ENCODE measurements around the gene RASSF3. TPM values are rescaled to one million over a fixed set of nuclear protein-coding genes. Genes with fewer than 3 reads are reported as not detected.

Gene RASSF3
- total RNA-seq, 4 donors from 2014 or later, result 5.2 to 11.5 (median 7.0) TPM

- Histone ChIP-seq H3K36me3 (no peaks in the 10 kb centered on the region), H3K27me3 (no peaks in the 10 kb centered on the region), H3K9me3 (no peaks in the 10 kb centered on the region), H3K4me1 (peaks cover 9 to 10% of the 10 kb centered on the region in 2 donors), H3K27ac (peak overlapping the region in 2 of 4 donors; percentile 18 to 47), H3K4me3 (no peak overlapping the region)
- ATAC-seq (no peak), DNase-seq (no peak)
- in situ Hi-C loops (cut with MboI; ENCODE audit: low sequenced_read_pairs in 4 of 4), result no loop called here
- TF ChIP-seq CTCF (IDR thresholded peaks at IDR 0.05 in 4 of 5, conservative IDR thresholded peaks at IDR 0.05 in 1 of 5) (no peak), POLR2A (IDR thresholded peaks at IDR 0.05) (no peak)
- intact Hi-C loops (cut with DNase I; ENCODE audit: low total_unique reads), result no loop called here
Measured at GRCh38 chr12:64616201-64616600, 5.9 kb downstream of the RASSF3 start.

GRCh38 chr12:64618953-64619590 is 8.8 kb downstream of the RASSF3 start:
- in situ Hi-C loops (cut with MboI; ENCODE audit: low sequenced_read_pairs in 4 of 4), result no loop called here
- no peaks in the 10 kb centered on the region for H3K9me3 ChIP-seq
- ATAC-seq (peak in 1 of 2 donors; percentile 21), DNase-seq (no peak)
- peaks cover 0 to 6% of the 10 kb centered on the region in 2 donors for H3K4me1 ChIP-seq
- no peak overlapping the region for H3K4me3 ChIP-seq
- no peak for TF ChIP-seq CTCF (IDR thresholded peaks at IDR 0.05 in 4 of 5, conservative IDR thresholded peaks at IDR 0.05 in 1 of 5)
- no peak for TF ChIP-seq POLR2A (IDR thresholded peaks at IDR 0.05)
- no peak overlapping the region for H3K27ac ChIP-seq
- intact Hi-C loops (cut with DNase I; ENCODE audit: low total_unique reads), result no loop called here
- H3K27me3 ChIP-seq, result no peaks in the 10 kb centered on the region
- H3K36me3 ChIP-seq, result no peaks in the 10 kb centered on the region

- Histone ChIP-seq H3K27ac (no peak overlapping the region), H3K9me3 (no peaks in the 10 kb centered on the region), H3K4me3 (no peak overlapping the region), H3K36me3 (no peaks in the 10 kb centered on the region), H3K27me3 (no peaks in the 10 kb centered on the region), H3K4me1 (peaks cover 6 to 20% of the 10 kb centered on the region in 2 donors)
- intact Hi-C loops (cut with DNase I; ENCODE audit: low total_unique reads), result no loop called here
- DNase-seq (no peak), ATAC-seq (no peak)
- in situ Hi-C loops (cut with MboI; ENCODE audit: low sequenced_read_pairs in 4 of 4), result no loop called here
- TF ChIP-seq POLR2A (IDR thresholded peaks at IDR 0.05) (no peak), CTCF (IDR thresholded peaks at IDR 0.05 in 4 of 5, conservative IDR thresholded peaks at IDR 0.05 in 1 of 5) (no peak)
Measured at GRCh38 chr12:64621257-64621942, 11.1 kb downstream of the RASSF3 start.

GRCh38 chr12:64624035-64624434 is 13.7 kb downstream of the RASSF3 start:
- peaks cover 9 to 28% of the 10 kb centered on the region in 2 donors for H3K4me1 ChIP-seq
- in situ Hi-C loops (cut with MboI; ENCODE audit: low sequenced_read_pairs in 4 of 4) (no loop called here), intact Hi-C loops (cut with DNase I; ENCODE audit: low total_unique reads) (no loop called here)

More at GRCh38 chr12:64624035-64624434, 13.7 kb downstream of the RASSF3 start:
- Histone ChIP-seq H3K27me3 (no peaks in the 10 kb centered on the region), H3K27ac (no peak overlapping the region), H3K9me3 (no peaks in the 10 kb centered on the region), H3K36me3 (no peaks in the 10 kb centered on the region), H3K4me3 (no peak overlapping the region)
- DNase-seq, result no peak
- ATAC-seq, result no peak
- TF ChIP-seq POLR2A (IDR thresholded peaks at IDR 0.05) (no peak), CTCF (IDR thresholded peaks at IDR 0.05 in 4 of 5, conservative IDR thresholded peaks at IDR 0.05 in 1 of 5) (no peak)
